Ovary (tissue), 9 donors: ENCODE data around the gene FAM124B. TPM values are rescaled to one million over a fixed set of nuclear protein-coding genes. Genes with fewer than 3 reads are reported as not detected.
"Not testable (repeated sequence)": the region's sequence is repeated elsewhere in the genome, so short reads cannot be mapped to it uniquely, and the experiment has no call there.

ENCODE experiments used
- DNase-seq, 5 donors: peaks; one replicate each; pipeline ENCODE4 v3.0.0-alpha.2; 2019 to 2020
- H3K27ac ChIP-seq, 2 donors: fragments of 200-600 bp; one replicate each; pipeline versions ENCODE4 v1.5.1 to v1.8.0; 2019 to 2022
- H3K27me3 ChIP-seq: fragments of 200-600 bp; one replicate; pipeline ENCODE4 v1.8.0; 2022
- H3K36me3 ChIP-seq: fragments of 200-600 bp; sonication (generic); one replicate; pipeline ENCODE4 v1.5.1; 2019
- H3K4me1 ChIP-seq: one replicate; pipeline ENCODE4 v1.8.1; 2013; ENCODE audit warnings: mild to moderate bottlenecking, moderate library complexity; ENCODE audit not compliant: insufficient read depth
- H3K4me3 ChIP-seq: fragments of 200-600 bp; sonication (generic); one replicate; pipeline ENCODE4 v1.5.1; 2017
- H3K9me3 ChIP-seq, 2 donors: fragments of 200-600 bp in 1 of 2; sonication (generic) in 1 of 2; one replicate each; pipeline versions ENCODE4 v1.5.1 to v1.8.1; 2013 to 2019; ENCODE audit warnings: mild to moderate bottlenecking in 1 of 2, moderate library complexity in 1 of 2
- CTCF ChIP-seq, 3 donors: fragments of 450-650 bp in 2 of 3; fragments of 200-600 bp in 1 of 3; IDR thresholded peaks; one replicate each; pipeline versions ENCODE4 v1.5.1 to v1.8.0; 2016 to 2022; ENCODE audit warnings: antibody characterized with exemption in 3 of 3, mild to moderate bottlenecking in 1 of 3
- EP300 ChIP-seq: sonication (generic); formaldehyde crosslinking; IDR thresholded peaks from one replicate; pipeline ENCODE4 v1.6.1; 2017; ENCODE audit warnings: antibody characterized with exemption
- POLR2A ChIP-seq: fragments of 450-650 bp; IDR thresholded peaks from one replicate; pipeline ENCODE4 v1.6.1; 2017; ENCODE audit warnings: antibody characterized with exemption, mild to moderate bottlenecking, moderate library complexity
- whole genome bisulfite sequencing, 3 donors: extraction: QIAGEN DNeasy Blood & Tissue Kit in 1 of 3; methylation state at CpG; one replicate each; pipeline versions ENCODE4 v1.1.5 to v1.1.7; 2013 to 2017; 5-methylcytosine and 5-hydroxymethylcytosine counted together
- intact Hi-C, 4 donors: fragments of 100-400 bp; cut with DNase I; formaldehyde crosslinking; loops; one replicate each; pipeline versions ENCODE4 v1.11.0 to v1.15.1; 2022 to 2023
- polyA plus RNA-seq, 2 donors: library from polyadenylated mRNA; stranded (reverse); fragments of 200-250 nt in 1 of 2; fragments of 350-450 nt in 1 of 2; fragmentation: Illumina TruSeq in 1 of 2; extraction: RNeasy Lipid Tissue Mini Kit (QIAGEN cat#74804) in 1 of 2; gene quantifications; one replicate each; pipeline ENCODE4 v1.2.3, GENCODE V29; 2013 to 2014
- total RNA-seq, 7 donors: library from RNA; depleted of rRNA in 2 of 7; stranded (reverse); fragments of >200 nt in 2 of 7; fragmentation: NEBNext Ultra II Directional in 3 of 7; extraction: Animal tissue kit (Norgen Biotek cat#: 25700) in 3 of 7; gene quantifications; one replicate each; pipeline versions ENCODE4 v1.1.0 to v1.2.4, GENCODE V29; 2016 to 2023
- donor health status: DM: no; HTN: no; CAD: no; lungs with moderate emphysema.
- donor health status: DM: no; HTN: no; CAD: no.
- donor health status: Bipolar disorder and iron deficiency.
- donor health status: DM: yes; HTN: yes; CAD: no.
- donor health status: DM: no; HTN: no; CAD: no.
- donor health status: DM: yes; HTN: yes; CAD: no.

The FAM124B gene
- total and polyA plus RNA-seq, 9 donors = 0.11 to 3.0 (median 1.1) TPM

- H3K9me3 ChIP-seq = no peaks in the 10 kb centered on the region
- no peak for TF ChIP-seq POLR2A
- TF ChIP-seq CTCF (IDR thresholded peaks at IDR 0.05) = no peak
- no peak for TF ChIP-seq EP300
- H3K36me3 ChIP-seq = no peaks in the 10 kb centered on the region
- no peak for DNase-seq
- H3K27ac ChIP-seq = no peak overlapping the region
- intact Hi-C loops = no loop called here
- H3K4me3 ChIP-seq = no peak overlapping the region
- no peaks in the 10 kb centered on the region for H3K4me1 ChIP-seq
- WGBS, 3 donors = 83 to 88% (median 87%) methylated on average over 2 of the region's 2 CpGs
- H3K27me3 ChIP-seq = no peaks in the 10 kb centered on the region
Measured at GRCh38 chr2:224386876-224387275, 15.0 kb downstream of the FAM124B start.

DNA sequence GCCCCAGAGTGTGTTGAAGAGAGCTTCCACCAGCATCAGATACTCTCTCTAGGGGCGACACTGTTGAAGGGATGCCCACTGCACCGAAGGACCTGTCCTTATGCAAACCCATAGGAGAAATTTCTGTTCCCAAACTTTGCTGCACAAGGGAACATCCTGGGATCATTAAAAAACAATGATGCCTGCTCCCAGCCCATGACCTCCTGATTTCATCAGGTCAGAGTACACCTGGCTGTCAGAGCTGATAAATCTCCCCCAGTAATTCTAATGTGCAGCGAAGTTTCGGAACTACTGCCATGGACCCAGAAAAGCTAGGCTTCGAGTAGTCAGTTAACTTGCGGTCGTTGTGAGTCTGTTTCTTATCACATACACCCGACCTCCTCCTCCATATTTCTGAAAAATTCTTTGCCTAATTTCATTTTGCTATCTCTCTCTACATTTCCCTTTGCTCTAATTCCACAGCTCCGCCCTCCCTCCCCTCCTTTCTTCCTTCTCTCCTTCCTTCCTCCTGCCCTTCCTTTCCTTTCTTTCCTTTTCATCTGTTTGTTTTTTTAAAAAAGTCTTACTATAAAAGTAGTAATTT is 18.8 kb downstream of the FAM124B start:
- intact Hi-C loops = no loop called here
- WGBS, 3 donors = 79 to 82% (median 80%) methylated on average over 9 of the region's 9 CpGs

GRCh38 chr2:224382280-224382647 is 19.6 kb downstream of the FAM124B start:
- H3K27ac ChIP-seq, H3K9me3 ChIP-seq, H3K4me1 ChIP-seq, H3K27me3 ChIP-seq, H3K36me3 ChIP-seq, DNase-seq, H3K4me3 ChIP-seq, intact Hi-C loops: not testable (repeated sequence)
- 86 to 95% (median 95%) methylated on average over 2 of the region's 2 CpGs for WGBS, 3 donors

More for the DNA sequence above, 18.8 kb downstream of the FAM124B start:
- DNase-seq = no peak
- Histone ChIP-seq H3K9me3 (no peaks in the 10 kb centered on the region), H3K4me1 (no peaks in the 10 kb centered on the region), H3K27ac (no peak overlapping the region), H3K27me3 (no peaks in the 10 kb centered on the region), H3K36me3 (no peaks in the 10 kb centered on the region), H3K4me3 (no peak overlapping the region)
- TF ChIP-seq CTCF (IDR thresholded peaks at IDR 0.05) (no peak), POLR2A (no peak), EP300 (no peak)

DNA sequence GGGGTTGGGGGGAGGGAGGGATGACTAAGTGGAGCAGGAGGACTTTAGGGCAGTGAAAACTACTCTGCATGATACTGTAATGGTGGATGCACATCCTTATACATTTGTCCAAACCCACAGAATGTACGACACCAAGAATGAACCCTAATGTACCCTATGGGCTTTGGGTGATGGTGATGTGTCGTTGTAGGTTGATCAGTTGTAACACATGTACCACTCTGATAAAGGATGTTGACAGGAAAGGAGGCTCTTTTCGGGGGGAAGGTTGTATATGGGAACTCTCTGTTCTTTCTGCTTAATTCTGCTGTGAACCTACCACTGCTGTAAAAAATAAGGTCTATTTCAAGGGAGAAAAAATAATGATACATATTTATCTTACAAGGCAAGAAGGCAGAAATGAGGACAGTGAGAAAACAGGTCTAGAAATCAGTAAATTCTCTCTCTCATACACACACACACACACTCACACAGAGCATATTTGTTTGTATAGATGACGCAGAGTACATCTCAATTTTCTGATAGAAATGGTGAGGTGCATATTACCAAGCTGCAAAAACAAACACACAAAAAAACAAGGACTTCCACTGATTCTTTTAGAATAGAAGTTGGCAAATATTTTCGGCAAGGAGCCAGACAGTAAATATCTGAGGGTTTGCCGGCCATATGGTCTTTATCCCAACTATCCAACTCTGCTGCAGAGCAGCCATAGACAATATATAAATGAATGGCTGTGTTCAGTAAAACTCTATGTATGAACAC is 20.2 kb downstream of the FAM124B start:
- intact Hi-C loops = no loop called here
- no peaks in the 10 kb centered on the region for H3K27me3 ChIP-seq
- no peak for DNase-seq
- no peaks in the 10 kb centered on the region for H3K36me3 ChIP-seq
- TF ChIP-seq EP300 (no peak), CTCF (IDR thresholded peaks at IDR 0.05) (no peak), POLR2A (no peak)
- WGBS, 3 donors = 45 to 52% (median 46%) methylated on average over 6 of the region's 6 CpGs
- no peak overlapping the region for H3K27ac ChIP-seq
- H3K4me1 ChIP-seq = no peaks in the 10 kb centered on the region
- H3K9me3 ChIP-seq = no peaks in the 10 kb centered on the region
- H3K4me3 ChIP-seq = no peak overlapping the region

- H3K27ac ChIP-seq = no peak overlapping the region
- intact Hi-C loops = no loop called here
- WGBS, 3 donors = 86 to 100% (median 89%) methylated on average over 1 of the region's 1 CpG
Measured at GRCh38 chr2:224379986-224380385, 21.9 kb downstream of the FAM124B start.

More at GRCh38 chr2:224379986-224380385, 21.9 kb downstream of the FAM124B start:
- H3K4me3 ChIP-seq = no peak overlapping the region
- no peak for DNase-seq
- no peaks in the 10 kb centered on the region for H3K27me3 ChIP-seq
- no peaks in the 10 kb centered on the region for H3K4me1 ChIP-seq
- TF ChIP-seq EP300 (no peak), POLR2A (no peak), CTCF (IDR thresholded peaks at IDR 0.05) (no peak)
- H3K36me3 ChIP-seq = no peaks in the 10 kb centered on the region
- no peaks in the 10 kb centered on the region for H3K9me3 ChIP-seq
